ENCODE data around the gene PLPP3.

The PLPP3 gene

DNA sequence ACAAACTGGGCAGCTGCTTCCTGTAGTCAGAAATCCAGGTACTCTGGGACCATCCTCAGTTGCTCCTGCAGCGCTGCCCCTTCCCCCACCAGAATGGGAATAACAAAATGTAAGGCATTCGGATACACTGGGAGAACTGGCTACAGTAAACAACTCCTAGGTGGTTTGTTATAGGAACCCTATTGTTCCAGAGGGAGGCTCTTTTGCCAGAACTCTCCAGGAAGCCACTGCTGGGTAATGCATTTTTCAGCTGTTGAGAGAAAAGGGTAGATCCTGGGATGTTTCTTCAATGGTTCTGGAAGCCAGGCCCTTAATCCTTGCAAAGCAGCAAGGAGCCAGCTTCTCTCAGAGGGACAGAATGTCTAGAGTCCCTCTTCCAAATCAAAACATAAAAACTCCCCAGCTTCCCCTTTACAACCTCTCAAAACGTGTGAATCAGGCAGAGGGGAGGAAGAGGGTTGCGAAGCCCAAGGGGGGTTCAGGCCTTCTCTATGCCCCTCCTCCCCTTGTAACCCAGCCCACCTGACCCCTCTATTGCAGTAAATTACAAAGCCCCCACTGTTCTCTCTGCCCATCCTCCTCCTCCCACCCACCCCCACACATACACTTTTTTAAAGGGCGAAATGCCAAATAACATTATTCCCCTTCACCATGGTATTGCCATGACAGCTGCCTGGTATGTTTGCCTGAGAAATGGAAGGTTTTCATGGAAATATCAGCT lies 29.1 kb downstream of the PLPP3 start:
- DNase-seq (ENCODE audit: extremely low read depth in 1 of 2, low read depth in 1 of 2), result no peak

DNA sequence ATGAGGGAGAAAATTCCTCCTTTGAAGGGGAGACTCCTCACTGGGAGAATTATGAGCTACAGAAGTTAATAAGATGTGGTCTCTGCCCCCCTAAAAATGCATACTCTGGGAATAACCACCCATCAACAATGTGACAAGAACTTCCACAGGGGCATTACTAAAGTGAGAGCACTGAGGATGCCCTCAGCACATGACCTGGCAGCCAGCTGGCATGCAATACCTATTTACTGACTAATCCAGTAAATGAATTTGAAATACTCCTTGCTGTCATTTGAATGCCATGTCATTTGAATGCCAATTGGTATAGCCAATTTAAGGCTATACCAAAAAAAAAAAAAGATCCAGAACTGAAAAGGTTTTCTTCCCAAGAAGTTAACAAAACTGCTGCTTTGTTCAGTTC lies 30.8 kb downstream of the PLPP3 start:
- no peak for DNase-seq (ENCODE audit: extremely low read depth in 1 of 2, low read depth in 1 of 2)

GRCh38 chr1:56547977-56548376 lies 31.4 kb downstream of the PLPP3 start:
- no peak for DNase-seq (ENCODE audit: extremely low read depth in 1 of 2, low read depth in 1 of 2)

DNA sequence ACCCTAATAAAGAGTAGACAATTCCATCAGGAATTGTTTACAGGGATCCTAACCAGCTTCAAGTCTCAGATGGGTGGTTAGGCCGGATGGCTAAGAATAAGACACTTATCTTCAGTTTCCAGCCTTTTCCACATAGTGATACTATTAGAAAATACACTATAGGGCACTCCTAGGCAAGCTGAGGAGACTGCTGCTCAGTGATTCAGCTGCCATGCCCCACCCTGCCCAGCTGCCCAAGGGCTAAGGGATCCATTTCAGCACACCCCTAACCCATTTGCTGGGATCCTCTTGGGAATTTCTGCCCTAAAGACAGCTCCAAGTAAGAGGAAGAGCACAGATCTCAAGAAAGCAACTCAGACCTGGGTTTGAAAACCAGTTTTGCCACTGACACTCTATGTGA lies 31.9 kb downstream of the PLPP3 start:
- DNase-seq (ENCODE audit: extremely low read depth in 1 of 2, low read depth in 1 of 2), result no peak

DNA sequence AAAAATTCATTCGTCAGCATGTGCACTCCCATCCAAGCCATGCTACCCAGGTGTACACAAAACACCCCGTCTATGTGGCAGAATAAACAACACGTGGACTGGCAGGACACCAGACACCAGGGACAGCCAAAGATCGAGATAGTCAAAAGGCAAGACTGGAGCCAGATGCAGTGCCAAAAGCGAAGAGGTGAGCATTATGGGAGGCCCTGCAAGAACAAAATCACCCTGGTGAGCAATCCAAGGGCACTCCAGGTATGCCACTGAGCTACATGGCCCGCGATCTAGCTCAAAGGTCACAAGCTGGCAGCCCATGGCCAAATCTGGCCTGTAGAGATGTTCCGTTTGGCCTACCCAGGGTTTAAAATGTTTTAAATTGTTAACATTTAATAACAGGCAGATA lies 33.7 kb downstream of the PLPP3 start:
- no peak for DNase-seq (ENCODE audit: extremely low read depth in 1 of 2, low read depth in 1 of 2)

DNA sequence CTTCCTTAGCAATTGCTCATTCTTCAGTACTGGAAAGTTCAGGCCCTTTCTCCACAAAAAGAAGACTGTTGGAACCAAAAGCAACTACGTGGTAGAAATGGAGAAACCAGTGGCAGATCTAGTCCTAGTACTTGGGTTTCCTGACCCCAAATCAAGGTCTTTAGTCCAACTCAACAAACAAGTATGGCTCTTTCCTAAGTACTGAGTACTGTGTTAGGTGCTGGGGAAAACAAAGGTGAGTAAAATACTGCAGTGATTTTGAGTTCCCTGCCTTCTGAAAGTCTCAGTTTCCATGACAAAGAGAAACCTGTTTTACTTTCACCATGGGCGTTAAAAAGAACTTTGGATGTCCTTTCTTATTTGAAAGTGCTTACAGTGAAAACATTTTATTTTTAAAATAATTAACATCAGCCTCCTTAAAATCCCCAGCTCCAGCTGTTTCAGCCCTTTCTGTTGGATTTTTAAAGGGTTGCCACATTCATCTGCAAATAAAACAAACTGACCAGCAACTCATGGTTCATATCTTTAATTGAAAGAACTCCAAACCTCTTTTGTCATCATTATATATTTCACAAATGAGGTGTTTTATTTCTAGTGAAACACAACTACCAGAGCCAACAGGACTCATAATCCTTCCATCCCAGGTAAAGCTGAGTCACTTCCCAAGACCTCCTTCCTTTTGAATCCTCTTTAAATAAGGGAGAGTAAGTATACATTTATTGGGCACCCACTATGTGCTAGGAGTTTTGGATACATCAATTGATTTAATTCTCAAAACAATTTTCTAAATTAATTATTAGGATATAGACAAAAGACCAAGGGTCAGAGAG lies 35.4 kb downstream of the PLPP3 start:
- DNase-seq (ENCODE audit: extremely low read depth in 1 of 2, low read depth in 1 of 2), result no peak

DNA sequence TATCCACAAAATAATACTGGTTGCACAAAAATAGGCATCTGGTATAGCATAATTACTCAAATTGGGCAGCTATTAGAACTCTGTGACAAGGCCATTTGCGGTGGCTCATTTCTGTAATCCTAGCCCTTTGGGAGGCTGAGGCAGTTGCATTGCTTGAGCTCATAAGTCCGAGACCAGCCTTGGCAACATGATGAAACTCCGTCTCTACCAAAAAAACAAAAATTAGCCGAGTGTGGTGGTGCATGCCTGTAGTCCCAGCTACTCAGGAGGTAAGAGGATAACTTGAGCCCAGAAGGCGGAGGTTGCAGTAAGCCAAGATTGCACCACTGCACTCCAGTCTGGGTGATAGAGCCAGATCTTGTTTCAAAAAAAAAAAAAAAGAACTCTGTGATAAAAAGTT lies 36.7 kb downstream of the PLPP3 start:
- DNase-seq (ENCODE audit: extremely low read depth in 1 of 2, low read depth in 1 of 2), result no peak

- no peak for DNase-seq (ENCODE audit: extremely low read depth in 1 of 2, low read depth in 1 of 2)
Measured at GRCh38 chr1:56541408-56541807, 38.0 kb downstream of the PLPP3 start.

DNA sequence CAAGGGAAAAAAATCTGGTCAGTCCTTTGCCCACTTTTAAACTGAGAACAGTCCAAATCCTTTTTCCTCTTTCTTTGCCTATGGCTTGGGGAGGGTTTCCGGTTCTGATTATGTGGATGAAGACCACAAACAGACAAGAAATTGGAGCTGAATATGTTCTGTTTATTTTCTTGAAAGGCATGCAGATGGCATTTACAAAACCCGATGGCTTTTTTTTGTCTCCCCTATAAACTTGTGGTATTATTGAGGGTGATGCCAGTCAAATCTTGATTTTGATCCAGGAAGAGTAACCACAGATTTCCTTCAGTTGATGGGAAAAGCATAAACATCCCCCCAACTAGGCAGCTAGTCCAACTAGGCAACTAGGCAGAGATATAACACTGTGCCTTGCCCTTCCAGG lies 38.9 kb downstream of the PLPP3 start:
- DNase-seq (ENCODE audit: extremely low read depth in 1 of 2, low read depth in 1 of 2), result no peak

- DNase-seq (ENCODE audit: extremely low read depth in 1 of 2, low read depth in 1 of 2), result no peak
Measured at GRCh38 chr1:56539520-56539931, 39.8 kb downstream of the PLPP3 start.

- DNase-seq (ENCODE audit: extremely low read depth in 1 of 2, low read depth in 1 of 2), result no peak
Measured at GRCh38 chr1:56538532-56538931, 40.8 kb downstream of the PLPP3 start.

- DNase-seq (ENCODE audit: extremely low read depth in 1 of 2, low read depth in 1 of 2), result no peak
Measured at GRCh38 chr1:56537660-56538059, 41.7 kb downstream of the PLPP3 start.

DNA sequence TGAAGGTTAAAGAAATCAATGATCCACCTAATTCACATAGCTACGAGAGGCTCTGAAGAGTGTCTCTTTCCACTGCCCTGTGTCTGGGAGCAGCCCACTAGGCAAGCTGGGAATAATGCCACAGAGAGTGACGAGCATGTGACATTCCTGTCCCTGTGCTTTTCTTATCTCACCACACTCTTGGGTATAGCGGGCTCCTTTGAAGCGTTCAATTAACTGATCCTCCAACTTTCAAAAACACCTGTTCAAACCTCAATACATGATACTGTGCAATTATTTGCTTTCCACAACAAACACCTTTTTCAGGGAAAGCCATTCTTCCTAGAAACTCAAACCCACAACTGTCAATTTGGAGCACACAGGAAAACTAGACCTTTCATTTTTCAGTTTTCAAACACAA lies 43.4 kb downstream of the PLPP3 start:
- DNase-seq (ENCODE audit: extremely low read depth in 1 of 2, low read depth in 1 of 2), result no peak

DNA sequence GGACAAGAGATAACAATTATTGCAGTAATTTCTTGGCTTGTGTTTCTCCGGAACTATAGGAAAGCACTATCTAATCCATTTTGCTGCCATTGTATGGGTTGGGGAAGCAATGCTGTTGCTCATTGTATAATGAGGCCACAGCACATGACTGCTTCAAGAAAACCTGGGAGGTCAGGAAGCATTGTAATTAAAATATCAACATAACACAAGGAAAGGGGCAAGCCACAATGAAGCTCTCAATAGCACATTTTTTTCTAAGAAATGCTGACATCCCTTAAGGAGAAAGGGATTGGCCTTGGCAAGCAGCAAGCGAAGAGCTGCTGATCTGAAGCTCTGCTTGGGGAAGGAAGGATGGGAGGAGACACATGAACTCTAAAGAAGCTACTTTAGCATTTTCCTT lies 44.0 kb downstream of the PLPP3 start:
- DNase-seq (ENCODE audit: extremely low read depth in 1 of 2, low read depth in 1 of 2), result no peak

DNA sequence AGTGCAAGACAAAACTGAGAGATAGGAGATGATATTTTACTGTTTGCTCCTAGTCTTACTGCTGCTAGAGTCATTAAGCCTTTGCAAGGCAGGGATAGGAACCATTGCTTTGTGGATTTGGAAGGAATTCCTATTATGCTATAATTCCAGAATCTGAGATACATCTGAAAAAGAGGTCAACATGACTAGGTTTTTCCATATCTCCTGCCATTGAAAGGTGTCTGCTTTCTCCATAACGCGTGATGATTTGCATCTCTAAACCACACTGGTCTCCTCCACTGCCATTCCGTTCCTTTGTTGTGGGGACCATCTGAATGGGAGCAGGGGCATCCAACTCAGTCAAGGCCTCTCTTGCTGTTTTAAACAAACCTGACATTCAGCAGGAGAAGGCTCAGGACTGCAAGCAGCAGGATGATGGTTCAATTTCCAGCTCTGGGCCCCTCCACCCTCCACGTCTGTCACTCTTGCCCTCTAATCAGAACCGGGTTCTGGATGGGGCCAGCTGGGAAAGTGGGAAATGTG lies 45.2 kb downstream of the PLPP3 start:
- no peak for DNase-seq (ENCODE audit: extremely low read depth in 1 of 2, low read depth in 1 of 2)

DNA sequence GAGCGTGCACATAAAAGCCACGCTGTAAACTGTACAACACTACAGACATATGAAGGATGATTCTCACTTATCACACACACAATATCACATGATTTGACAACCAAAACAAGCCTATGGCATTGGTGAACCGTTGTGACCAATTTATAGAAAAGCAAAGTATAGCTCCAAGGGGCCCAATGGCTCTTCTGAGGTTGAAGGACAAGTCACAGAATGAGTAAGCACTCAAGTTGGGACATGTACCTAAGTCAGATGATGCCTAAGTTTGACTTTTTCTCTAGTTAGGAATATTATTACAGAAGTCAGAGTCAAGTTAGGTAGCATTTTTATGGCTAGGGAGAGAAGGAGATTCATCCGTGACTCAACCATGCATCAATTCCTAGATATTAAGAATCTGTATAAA lies 45.7 kb downstream of the PLPP3 start:
- DNase-seq (ENCODE audit: extremely low read depth in 1 of 2, low read depth in 1 of 2), result no peak

DNA sequence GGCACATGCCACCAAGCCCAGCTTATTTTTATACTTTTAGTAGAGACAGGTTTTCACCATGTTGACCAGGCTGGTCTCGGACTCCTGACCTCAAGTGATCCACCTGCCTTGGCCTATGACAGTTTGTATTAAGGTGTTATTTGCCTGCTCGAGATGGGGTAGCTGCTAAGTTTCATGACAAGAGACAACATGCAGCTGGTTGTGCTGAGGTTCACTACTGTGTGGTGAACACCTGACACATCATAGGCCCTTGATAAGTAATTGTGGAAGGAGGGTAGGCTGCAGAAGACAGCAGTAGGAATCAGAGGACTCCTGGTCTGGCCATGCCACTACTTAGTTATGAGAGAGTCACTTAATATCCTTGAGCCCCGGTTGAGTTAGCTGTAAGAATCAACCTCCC lies 46.2 kb downstream of the PLPP3 start:
- DNase-seq (ENCODE audit: extremely low read depth in 1 of 2, low read depth in 1 of 2), result no peak

- DNase-seq (ENCODE audit: extremely low read depth in 1 of 2, low read depth in 1 of 2), result no peak
Measured at GRCh38 chr1:56532350-56532683, 47.0 kb downstream of the PLPP3 start.

GRCh38 chr1:56531624-56532349 lies 47.6 kb downstream of the PLPP3 start:
- DNase-seq (ENCODE audit: extremely low read depth in 1 of 2, low read depth in 1 of 2), result no peak

GRCh38 chr1:56529801-56530200 lies 49.6 kb downstream of the PLPP3 start:
- DNase-seq (ENCODE audit: extremely low read depth in 1 of 2, low read depth in 1 of 2), result no peak

GRCh38 chr1:56527548-56528302 lies 51.6 kb downstream of the PLPP3 start:
- no peak for DNase-seq (ENCODE audit: extremely low read depth in 1 of 2, low read depth in 1 of 2)
